ENCODE results near the gene IL24.

The IL24 gene

GRCh38 chr1:206880314-206880713 is 16.9 kb upstream of the IL24 start:
- no peak for TF ChIP-seq CTCF (IDR thresholded peaks at IDR 0.05; ENCODE audit: low read depth, low read length, missing control alignments)
- no peak for DNase-seq (ENCODE audit: low read depth)
- no peak overlapping the region for H3K4me3 ChIP-seq (ENCODE audit: low read depth, low read length)

- TF ChIP-seq CTCF (IDR thresholded peaks at IDR 0.05; ENCODE audit: low read depth, low read length, missing control alignments) = peak; percentile 43
- no peak for DNase-seq (ENCODE audit: low read depth)
- H3K4me3 ChIP-seq (ENCODE audit: low read depth, low read length) = no peak overlapping the region
These were observed 14.7 kb upstream of the IL24 start for GRCh38 chr1:206882555-206882954.

GRCh38 chr1:206883160-206883559 is 14.1 kb upstream of the IL24 start:
- TF ChIP-seq CTCF (IDR thresholded peaks at IDR 0.05; ENCODE audit: low read depth, low read length, missing control alignments) = no peak
- no peak overlapping the region for H3K4me3 ChIP-seq (ENCODE audit: low read depth, low read length)
- no peak for DNase-seq (ENCODE audit: low read depth)

GRCh38 chr1:206883876-206884275 is 13.4 kb upstream of the IL24 start:
- no peak overlapping the region for H3K4me3 ChIP-seq (ENCODE audit: low read depth, low read length)
- no peak for DNase-seq (ENCODE audit: low read depth)
- no peak for TF ChIP-seq CTCF (IDR thresholded peaks at IDR 0.05; ENCODE audit: low read depth, low read length, missing control alignments)

- no peak overlapping the region for H3K4me3 ChIP-seq (ENCODE audit: low read depth, low read length)
- no peak for DNase-seq (ENCODE audit: low read depth)
- no peak for TF ChIP-seq CTCF (IDR thresholded peaks at IDR 0.05; ENCODE audit: low read depth, low read length, missing control alignments)
These were observed 11.7 kb upstream of the IL24 start for GRCh38 chr1:206885341-206886060.

- no peak for DNase-seq (ENCODE audit: low read depth)
- H3K4me3 ChIP-seq (ENCODE audit: low read depth, low read length) = no peak overlapping the region
- TF ChIP-seq CTCF (IDR thresholded peaks at IDR 0.05; ENCODE audit: low read depth, low read length, missing control alignments) = no peak
These were observed 10.4 kb upstream of the IL24 start for GRCh38 chr1:206886831-206887230.

GRCh38 chr1:206887701-206888100 is 9.5 kb upstream of the IL24 start:
- H3K4me3 ChIP-seq (ENCODE audit: low read depth, low read length) = no peak overlapping the region
- no peak for TF ChIP-seq CTCF (IDR thresholded peaks at IDR 0.05; ENCODE audit: low read depth, low read length, missing control alignments)
- no peak for DNase-seq (ENCODE audit: low read depth)
